Smooth muscle cell of the brain vasculature (primary cell): Measurements from ENCODE around the gene RAP1B.

ENCODE experiments used
- DNase-seq: peaks from one replicate; pipeline ENCODE4 v3.0.0-alpha.2; 2012; ENCODE audit warnings: low read depth, low spot score

RAP1B gene

GRCh38 chr12:68611806-68612160, 1.1 kb downstream of the RAP1B start:
- DNase-seq = no peak

- no peak for DNase-seq
Observed at GRCh38 chr12:68612202-68612601, 1.5 kb downstream of the RAP1B start.

DNA sequence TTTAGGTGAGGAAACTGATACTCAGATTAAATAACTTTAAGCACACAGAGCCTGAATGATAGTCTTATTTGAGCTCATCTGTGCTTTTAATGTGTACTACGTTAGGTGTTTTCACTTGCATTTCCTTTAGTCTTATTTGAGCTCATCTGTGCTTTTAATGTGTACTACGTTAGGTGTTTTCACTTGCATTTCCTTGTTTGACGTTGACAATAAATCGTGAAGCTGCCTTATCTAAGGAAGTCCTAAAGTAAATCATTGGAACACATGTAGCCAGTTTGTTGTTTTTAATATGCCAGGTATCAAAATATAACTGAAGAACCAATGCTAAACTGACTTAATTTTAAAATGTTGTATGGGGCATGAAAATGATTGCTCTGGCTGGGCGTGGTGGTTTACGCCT, 2.0 kb downstream of the RAP1B start:
- no peak for DNase-seq

GRCh38 chr12:68613209-68613904, 2.7 kb downstream of the RAP1B start:
- no peak for DNase-seq

GRCh38 chr12:68614105-68614679, 3.5 kb downstream of the RAP1B start:
- no peak for DNase-seq

DNA sequence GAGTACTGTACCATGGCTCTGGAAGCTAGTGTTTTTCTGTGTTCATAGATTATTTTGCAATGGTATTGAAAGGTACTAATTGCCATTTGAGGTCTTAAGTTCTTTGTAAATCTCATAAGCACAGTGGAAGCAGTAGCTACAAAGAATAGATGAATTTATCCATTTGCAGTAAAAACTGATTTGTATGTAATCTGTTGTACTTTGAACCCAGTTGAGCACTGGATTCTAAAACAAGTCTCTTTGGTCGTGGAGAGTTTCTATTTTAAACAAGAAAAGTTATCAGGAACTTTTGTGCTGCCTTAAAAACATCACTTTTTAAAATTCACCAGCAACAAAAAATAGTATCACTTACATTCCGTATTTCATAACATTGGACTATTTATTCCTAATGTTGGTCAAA, 4.1 kb downstream of the RAP1B start:
- no peak for DNase-seq

DNA sequence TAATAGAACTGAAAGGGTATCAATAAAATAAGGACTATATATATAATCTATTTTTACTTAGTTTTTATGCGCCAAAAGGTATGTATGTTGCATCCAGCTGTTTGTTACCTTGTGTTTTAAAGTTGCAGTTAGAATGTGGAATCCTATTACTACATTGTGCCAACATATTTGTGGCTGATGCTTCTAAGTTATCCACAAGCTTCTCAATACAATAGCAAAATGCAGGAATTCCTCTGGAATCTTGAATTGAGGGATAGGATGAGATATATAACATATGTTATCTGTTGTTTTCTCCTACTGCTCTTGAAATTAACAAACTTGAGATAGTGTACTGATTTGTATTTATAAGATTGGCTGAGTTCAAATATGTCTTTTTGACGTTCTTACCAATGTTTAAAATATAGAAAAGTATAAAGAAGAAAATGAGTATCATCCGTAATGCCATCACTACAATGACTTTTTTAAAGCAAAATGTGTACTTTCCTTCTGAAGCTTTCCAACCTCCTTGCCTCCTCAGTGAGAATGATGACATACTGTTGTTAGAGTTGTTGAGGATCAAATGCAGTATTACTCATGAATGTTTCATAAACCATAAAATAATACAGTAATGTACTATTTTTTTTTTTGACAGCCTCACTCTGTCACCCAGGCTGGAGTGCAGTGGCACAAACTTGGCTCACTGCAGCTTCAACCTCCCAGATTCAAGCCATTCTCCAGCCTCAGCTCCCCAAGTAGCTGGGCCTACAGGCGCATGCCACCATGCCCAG, 6.6 kb downstream of the RAP1B start:
- DNase-seq = no peak

- no peak for DNase-seq
Observed at GRCh38 chr12:68619541-68619940, 8.8 kb downstream of the RAP1B start.

- DNase-seq = no peak
Observed at GRCh38 chr12:68620519-68621471, 10.1 kb downstream of the RAP1B start.

DNA sequence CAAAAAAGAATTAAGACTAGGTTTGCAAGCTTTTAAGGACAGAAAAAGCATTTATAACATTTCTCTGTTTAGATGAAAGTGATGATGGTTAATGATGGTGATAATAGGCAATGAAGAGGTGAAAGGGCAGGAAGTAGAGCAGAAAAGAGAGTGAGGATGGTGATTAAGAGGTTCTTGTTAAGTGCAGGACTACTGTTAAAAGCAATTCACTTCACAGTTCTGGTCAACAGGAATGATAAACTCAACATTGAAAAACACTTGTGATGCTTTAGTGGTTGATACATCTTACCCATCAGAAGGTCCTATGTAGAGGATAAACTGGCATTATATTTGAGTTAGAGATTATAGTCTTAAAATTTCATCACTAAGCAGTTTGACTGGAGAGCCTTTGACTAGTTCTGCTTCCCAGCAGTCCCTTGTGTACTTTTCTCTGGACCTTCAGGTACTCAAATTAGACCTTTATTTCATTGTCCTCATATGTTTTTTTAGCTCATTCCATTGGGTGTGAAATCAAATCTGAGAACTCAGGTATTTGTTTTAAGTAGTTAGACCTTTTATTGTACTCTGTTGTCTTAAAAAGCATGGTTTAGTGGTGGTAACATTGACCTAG, 10.9 kb downstream of the RAP1B start:
- no peak for DNase-seq

- DNase-seq = no peak
Observed at GRCh38 chr12:68622250-68622649, 11.6 kb downstream of the RAP1B start.

- DNase-seq = no peak
Observed at GRCh38 chr12:68623059-68623458, 12.4 kb downstream of the RAP1B start.

- DNase-seq = no peak
Observed at GRCh38 chr12:68623984-68624383, 13.3 kb downstream of the RAP1B start.

DNA sequence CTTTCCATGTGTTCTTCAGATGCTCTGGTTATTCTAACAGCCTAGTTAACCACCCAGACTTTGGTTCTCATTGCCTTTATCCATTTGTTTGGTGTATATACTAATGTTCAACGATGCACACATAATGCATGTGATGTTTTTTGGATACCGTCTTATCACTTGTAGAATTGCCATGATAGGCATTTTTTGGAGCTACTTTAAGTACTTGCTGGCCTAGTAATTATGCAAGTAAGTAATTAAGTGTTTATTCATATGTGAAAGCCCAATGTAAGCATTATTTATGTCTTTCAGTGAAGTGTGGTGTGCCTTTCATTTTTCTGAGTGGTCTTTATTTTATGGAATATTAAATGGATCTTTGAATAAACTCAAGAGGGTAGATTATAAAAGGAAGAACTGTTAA, 14.2 kb downstream of the RAP1B start:
- no peak for DNase-seq

DNA sequence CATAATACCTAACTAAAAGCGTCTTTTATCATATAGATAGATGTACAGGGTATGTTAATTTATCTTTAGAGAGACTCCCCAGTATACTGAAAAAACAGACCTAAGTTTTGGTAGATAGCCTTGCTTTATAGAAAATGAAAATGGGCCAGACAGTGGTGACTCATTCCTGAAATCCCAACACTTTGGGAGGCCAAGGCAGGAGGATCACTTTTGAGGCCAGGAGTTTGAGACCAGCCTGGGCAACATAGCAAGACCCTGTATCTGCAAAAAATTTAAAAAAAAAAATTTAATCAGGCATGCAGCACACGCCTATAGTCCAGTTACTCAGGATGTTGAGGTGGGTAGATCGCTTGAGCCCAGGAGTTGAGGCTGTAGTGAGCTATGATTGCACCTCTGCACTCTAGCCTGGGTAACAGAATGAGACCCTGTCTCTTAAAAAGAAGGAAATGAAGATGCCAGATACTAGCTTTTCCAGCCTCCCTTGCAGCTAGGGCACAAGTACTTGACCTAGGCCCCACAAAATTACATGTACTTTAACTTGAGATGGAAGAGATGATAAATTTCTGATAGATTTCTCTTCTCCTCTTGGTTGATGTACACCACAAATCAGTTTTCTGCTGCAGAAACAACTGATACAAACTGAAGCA, 17.1 kb downstream of the RAP1B start:
- DNase-seq = no peak

GRCh38 chr12:68628698-68629097, 18.0 kb downstream of the RAP1B start:
- no peak for DNase-seq

GRCh38 chr12:68630050-68630449, 19.4 kb downstream of the RAP1B start:
- DNase-seq = no peak

DNA sequence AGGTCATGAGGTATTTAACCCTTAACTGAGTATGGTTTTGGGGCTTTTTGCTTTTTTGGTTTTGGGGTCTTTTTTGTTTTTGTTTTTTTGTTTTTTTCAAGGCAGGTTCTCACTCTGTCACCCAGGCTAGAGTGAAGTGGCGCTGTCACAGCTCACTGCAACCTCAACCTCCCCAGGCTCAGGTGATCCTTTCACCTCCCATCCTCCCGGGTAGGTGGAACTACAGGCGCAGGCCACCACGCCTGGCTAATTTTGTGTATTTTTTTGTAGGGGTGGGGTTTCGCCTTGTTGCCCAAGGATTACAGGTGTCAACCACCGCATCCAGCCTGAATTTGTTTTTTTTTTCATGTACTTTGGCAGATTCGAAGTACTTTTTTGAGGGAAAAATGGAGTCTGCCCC, 19.9 kb downstream of the RAP1B start:
- DNase-seq = no peak

DNA sequence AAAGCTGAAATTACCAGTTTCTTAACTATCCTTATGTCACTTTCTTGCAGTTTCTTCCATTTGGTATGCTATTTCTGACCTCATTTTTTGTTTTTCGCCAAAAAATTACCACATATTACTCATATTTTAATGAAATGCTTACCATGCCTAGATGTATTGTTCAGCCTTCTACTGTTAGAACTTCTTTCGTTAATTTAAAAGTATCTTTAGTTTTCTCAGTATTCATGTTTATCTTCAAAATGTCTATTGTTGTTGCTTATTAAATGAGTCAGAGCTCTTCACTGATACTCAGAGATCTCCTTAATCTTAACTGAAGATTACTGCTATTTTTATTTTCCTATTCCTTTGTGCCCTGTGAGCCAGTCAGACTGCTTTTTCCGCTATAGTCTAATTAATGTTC, 20.5 kb downstream of the RAP1B start:
- DNase-seq = no peak

- DNase-seq = no peak
Observed at GRCh38 chr12:68632486-68632885, 21.8 kb downstream of the RAP1B start.
